Measurements from ENCODE around the gene ADIPOR2.
"Not testable (repeated sequence)": the region's sequence is repeated elsewhere in the genome, so short reads cannot be mapped to it uniquely, and the experiment has no call there.

The ADIPOR2 gene

DNA sequence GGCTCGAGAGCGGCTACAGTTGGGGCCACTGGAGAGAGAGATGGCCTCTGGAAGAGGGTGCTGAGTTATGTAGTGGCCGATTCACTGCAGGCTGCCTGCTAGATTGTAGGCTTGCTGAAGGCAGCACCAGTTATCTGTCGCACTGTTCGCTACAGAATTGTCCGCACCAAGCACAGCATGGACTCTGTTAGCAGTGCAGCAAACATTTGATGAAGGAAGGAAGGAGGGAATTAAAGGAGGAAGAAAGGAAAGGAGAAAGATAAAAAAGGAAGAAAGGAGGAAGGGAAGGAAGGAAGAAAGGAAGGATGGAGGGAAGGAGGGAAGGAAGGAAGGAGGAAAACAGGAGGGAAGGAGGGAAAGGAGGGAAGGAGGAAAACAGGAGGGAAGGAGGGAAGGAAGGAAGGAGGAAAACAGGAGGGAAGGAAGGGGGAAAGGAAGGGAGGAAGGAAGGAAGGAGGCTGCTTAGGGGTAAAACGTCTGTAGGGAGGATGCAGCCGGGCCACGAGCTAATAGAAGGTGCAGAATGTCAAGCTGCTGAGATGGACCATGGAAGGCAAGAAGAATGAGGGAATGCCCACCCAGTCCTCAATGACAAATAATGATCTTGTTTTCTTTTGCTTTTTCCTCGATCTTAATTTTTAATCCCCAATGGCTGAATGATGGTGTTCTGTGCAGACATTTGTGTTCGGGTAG, 27.3 kb upstream of the ADIPOR2 start:
- no peak for DNase-seq (ENCODE audit: low read depth in 2 of 2)

GRCh38 chr12:1665366-1665765, 25.5 kb upstream of the ADIPOR2 start:
- no peak for DNase-seq (ENCODE audit: low read depth in 2 of 2)

GRCh38 chr12:1666215-1666614, 24.7 kb upstream of the ADIPOR2 start:
- DNase-seq (ENCODE audit: low read depth in 2 of 2): no peak

- DNase-seq (ENCODE audit: low read depth in 2 of 2): no peak
Observed at GRCh38 chr12:1666685-1667162, 24.1 kb upstream of the ADIPOR2 start.

- DNase-seq (ENCODE audit: low read depth in 2 of 2): no peak
Observed at GRCh38 chr12:1668833-1669543, 21.9 kb upstream of the ADIPOR2 start.

GRCh38 chr12:1670358-1671268, 20.3 kb upstream of the ADIPOR2 start:
- DNase-seq (ENCODE audit: low read depth in 2 of 2): no peak

DNA sequence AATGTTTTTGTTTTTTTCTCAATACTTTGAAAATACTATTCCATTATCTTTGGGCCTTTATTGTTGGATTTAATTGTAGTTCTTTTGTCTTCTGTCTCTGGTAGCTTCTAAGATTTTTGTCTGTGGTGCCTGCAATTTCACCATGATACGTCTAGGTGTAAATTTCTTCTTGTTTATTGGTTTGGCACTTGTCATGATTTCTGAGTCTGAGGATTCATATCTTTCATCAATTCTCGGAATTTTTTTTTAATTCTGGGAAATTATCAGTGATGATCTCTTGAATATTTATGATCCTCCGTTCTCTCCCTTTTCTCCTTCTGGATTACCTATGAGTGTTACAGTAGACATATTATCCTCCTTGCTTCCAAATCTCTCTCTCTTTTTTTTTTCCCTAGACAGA, 14.8 kb upstream of the ADIPOR2 start:
- DNase-seq (ENCODE audit: low read depth in 2 of 2): no peak

DNA sequence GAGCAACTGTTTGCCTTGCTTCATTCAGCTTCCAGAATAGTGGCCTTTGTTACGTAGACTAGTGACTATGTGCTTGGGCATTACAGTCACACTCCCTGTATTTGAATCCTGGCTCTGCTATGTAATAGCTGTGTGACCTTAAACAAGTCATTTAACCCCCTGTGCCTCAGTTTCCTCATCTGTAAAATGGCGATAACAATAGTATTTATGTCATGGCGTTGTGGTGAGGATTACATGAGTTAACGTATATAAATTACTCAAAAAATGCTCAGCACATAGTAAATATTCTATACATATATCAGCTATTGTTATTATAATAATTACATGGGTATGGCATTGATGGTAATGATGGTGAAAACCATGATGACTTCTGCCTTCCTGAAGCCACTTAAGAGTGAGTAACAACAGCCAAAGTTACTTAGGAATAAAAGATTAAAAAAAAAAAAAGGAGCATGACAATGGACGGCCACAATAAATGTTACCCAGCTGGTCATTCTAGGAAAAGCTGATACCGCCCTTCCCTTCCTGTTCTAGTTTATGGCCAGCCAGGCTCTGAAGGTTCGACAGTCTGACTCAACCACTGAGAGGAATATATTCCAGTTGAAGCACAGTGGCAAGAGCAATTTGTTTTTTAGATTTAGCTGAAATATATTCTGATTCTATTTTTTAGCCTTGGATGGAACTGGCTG, 9.9 kb upstream of the ADIPOR2 start:
- no peak for DNase-seq (ENCODE audit: low read depth in 2 of 2)

GRCh38 chr12:1681493-1681807, 9.4 kb upstream of the ADIPOR2 start:
- no peak for DNase-seq (ENCODE audit: low read depth in 2 of 2)

- DNase-seq (ENCODE audit: low read depth in 2 of 2): no peak
Observed at GRCh38 chr12:1688086-1688710, 2.7 kb upstream of the ADIPOR2 start.

DNA sequence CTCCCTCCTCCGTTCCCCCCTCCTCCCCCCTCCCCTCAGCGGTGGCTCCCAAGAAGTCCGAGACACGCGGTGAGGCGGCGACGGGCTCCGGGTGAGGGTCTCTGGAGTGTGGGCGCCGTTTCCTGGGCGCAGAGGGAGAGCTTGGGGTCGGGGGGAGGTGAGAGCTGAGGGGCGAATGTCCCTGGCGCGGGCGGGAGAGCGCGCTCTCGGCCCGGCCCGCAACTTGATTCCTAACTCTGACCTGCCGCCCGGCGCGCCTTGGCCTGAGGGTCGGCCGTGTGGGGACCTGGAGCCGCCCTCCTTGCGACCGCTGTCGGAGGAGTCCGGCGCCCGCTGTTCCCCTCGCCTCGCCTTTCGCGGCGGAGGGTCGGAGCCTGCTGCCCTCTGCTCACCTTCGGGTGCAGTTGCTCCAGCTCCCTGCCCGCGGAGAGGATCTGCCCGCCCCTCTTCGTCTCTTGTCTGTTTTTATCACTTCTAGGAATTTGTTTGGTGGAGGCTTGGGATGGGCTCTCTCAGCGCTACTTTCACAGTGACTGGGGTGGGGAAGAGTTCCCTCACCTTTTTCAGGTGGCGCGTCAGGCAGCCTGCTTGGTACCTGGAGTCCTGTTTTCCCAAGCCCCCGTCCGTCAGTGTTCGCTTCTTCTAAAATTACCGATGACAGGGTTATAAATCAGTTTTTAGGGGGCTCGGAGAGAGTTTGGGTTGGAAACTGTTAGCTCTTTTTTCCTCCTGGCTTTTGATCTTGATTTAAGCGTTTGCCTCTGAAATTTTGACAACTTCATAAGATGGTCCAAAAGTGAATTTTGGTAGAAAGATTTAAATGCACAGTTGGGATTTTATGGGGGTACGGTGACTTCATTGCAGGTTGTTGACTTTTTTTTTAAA, 495 bp downstream of the ADIPOR2 start:
- no peak for DNase-seq (ENCODE audit: low read depth in 2 of 2)

GRCh38 chr12:1692226-1692625, 1.4 kb downstream of the ADIPOR2 start:
- no peak for DNase-seq (ENCODE audit: low read depth in 2 of 2)

GRCh38 chr12:1692895-1693610, 2.2 kb downstream of the ADIPOR2 start:
- DNase-seq (ENCODE audit: low read depth in 2 of 2): no peak

DNA sequence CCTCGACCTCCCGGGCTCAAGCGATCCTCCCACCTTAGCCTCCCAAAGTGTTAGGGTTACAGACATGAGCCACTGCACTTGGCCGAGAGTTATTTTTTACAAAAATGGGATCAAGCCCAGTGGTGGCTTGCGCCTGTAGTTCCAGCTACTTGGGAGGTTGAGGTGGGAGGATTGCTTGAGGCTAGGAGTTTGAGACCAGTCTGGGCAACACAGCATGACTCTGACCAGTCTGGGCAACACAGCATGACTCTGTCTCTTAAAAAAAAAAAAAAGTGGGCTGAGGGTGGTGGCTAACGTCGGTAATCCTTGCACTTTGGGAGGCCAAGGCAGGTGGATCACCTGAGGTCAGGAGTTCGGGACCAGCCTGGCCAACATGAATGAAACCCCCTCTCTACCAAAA, 4.2 kb downstream of the ADIPOR2 start:
- DNase-seq (ENCODE audit: low read depth in 2 of 2): not testable (repeated sequence)

GRCh38 chr12:1695886-1696670, 5.2 kb downstream of the ADIPOR2 start:
- DNase-seq (ENCODE audit: low read depth in 2 of 2): no peak

GRCh38 chr12:1696800-1697199, 5.9 kb downstream of the ADIPOR2 start:
- no peak for DNase-seq (ENCODE audit: low read depth in 2 of 2)

GRCh38 chr12:1697271-1697670, 6.4 kb downstream of the ADIPOR2 start:
- DNase-seq (ENCODE audit: low read depth in 2 of 2): no peak

- no peak for DNase-seq (ENCODE audit: low read depth in 2 of 2)
Observed at GRCh38 chr12:1698720-1699119, 7.8 kb downstream of the ADIPOR2 start.

- DNase-seq (ENCODE audit: low read depth in 2 of 2): no peak
Observed at GRCh38 chr12:1702713-1703112, 11.8 kb downstream of the ADIPOR2 start.
